VCaP (cell line): ENCODE data around the gene HES5.
A peak's percentile ranks its signal among the peaks of the same experiment; 100 is the strongest.

Experiments
- H3K27ac ChIP-seq: fragments of 450-650 bp; 2 replicates; pipeline ENCODE4 v1.5.1; 2017
- CTCF ChIP-seq: fragments of 450-650 bp; conservative IDR thresholded peaks from 2 replicates; pipeline ENCODE4 v1.5.1; 2017; ENCODE audit warnings: mild to moderate bottlenecking, moderate library complexity

HES5 gene

GRCh38 chr1:2563205-2563604 is 33.1 kb upstream of the HES5 start:
- no peak overlapping the region for H3K27ac ChIP-seq
- no peak for TF ChIP-seq CTCF

GRCh38 chr1:2561898-2562895 is 32.1 kb upstream of the HES5 start:
- TF ChIP-seq CTCF: peak; percentile 58
- no peak overlapping the region for H3K27ac ChIP-seq

DNA sequence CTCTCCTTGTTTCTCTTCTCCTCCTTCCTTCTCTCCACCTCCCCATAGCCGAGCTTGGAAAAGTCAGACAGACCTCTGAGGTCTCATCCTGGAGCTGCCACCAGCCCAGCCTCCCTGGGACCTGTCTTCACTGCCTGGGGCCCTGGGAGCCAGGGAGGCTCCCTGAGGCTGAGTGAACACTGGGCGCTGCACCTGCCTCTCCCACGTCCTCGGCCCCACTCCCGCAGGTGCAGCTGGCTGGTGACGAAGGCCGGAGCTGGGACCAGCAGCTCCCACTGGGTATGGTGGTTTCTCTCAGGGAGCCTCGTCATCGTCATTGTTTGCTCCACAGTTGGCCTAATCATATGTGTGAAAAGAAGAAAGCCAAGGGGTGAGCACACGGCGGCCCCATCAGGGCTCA is 31.4 kb upstream of the HES5 start:
- no peak overlapping the region for H3K27ac ChIP-seq

DNA sequence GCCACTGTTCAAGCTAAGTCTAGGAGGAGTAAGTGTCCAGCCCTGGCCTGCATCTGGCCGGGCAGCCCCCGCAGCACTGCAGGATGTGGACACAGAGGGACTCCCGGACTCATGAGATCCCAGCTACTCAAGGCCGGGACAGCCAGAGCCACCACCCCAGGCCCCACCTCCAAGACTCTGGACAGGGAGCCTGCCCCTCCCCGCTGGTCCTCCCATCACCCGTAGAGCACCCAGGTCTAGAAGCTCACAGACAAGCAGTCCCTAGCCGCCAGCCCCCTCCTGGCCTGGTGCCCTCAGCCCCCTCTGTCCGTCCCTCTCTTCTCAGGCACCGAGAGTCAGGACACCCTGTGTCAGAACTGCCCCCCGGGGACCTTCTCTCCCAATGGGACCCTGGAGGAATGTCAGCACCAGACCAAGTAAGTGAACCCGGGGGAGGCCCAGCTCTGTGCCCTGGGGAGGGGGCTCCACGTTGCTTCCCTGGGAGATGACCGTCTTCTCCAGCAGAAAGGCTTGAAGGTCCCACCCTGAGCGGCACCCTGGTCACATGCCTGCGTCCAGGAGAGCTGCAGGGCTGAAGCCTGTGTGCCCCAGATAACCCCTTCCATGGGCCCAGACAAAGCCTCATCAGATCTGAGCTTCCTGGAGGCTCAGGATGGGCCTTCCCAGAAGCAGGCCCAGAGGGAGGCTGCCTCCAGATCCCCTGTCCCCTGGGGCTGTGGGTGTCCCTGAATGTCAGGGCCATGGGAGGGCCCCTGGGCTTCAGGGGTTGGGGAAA is 30.4 kb upstream of the HES5 start:
- no peak for TF ChIP-seq CTCF
- no peak overlapping the region for H3K27ac ChIP-seq

More for the DNA sequence above, 31.4 kb upstream of the HES5 start:
- TF ChIP-seq CTCF: no peak

- H3K27ac ChIP-seq: no peak overlapping the region
- no peak for TF ChIP-seq CTCF
Observed at GRCh38 chr1:2559509-2560298, 29.6 kb upstream of the HES5 start.

GRCh38 chr1:2558861-2559260 is 28.8 kb upstream of the HES5 start:
- TF ChIP-seq CTCF: no peak
- H3K27ac ChIP-seq: no peak overlapping the region
